ENCODE results near the gene MYD88. TPM values are rescaled to one million over a fixed set of nuclear protein-coding genes. Genes with fewer than 3 reads are reported as not detected.

The MYD88 gene
- total RNA-seq, 1 experiment from 2014 or later = 19.2 TPM

DNA sequence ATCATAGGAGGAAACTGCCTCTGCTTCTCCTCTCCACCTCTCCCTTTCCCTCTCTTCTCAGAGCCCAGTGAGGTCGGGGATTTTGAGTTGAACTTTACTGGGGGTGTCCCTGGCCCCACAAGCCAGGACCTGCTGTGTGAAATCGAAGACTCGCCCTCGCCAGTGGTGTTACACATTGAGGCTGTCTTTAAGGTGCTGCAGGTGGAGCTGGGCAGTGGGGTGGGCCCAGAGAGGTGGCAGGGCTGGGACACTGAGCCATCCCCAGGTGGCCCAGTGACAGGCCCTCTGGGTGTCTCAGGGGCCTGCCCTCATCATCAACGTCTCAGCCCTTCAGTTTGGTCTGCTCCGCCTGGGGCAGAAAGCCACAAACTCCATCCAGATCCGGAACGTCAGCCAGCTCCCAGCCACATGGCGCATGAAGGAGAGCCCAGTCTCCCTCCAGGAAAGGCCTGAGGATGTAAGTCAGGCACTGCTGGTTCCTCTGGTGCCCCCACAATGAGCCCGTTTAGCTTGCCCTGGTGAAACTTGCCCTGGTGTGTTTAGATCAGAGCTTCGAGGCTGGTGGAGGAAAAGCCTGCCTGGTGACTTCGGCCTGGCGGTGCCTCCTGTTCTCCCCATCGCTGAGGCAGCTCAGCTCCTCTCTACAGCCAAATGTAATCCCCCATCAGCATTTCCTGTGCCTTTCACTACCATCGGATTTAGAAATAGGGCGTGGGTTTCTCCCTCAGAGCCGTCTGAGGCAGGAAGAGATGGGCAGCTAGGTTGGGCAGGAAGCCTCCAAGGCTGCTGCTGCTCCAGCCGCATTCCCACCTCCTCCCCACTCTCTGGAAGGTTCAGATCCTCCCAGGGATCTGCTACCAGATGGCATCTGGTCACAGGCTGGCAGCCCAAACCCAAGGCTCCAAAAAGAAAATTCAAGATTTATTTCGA lies 40.8 kb upstream of the MYD88 start:
- ChIA-PET POLR2A (no interaction called here), CTCF (interaction anchor here (0.6 kb wide), 1 partner anchor 9 kb away, joined by 3 read pairs; no protein-coding TSS in a partner anchor)
- Mint-ChIP-seq H3K27me3 (ENCODE audit: low read depth) (peaks cover 7% of the 10 kb centered on the region; the same call in 1 of the 2 replicates), H3K9me3 (no peaks in the 10 kb centered on the region; the same call in 1 of the 2 replicates), H3K4me1 (peaks cover 35% of the 10 kb centered on the region), H3K4me3 (no peak overlapping the region), H3K27ac (no peak overlapping the region), H3K36me3 (no peaks in the 10 kb centered on the region)
- DNase-seq (ENCODE audit: low spot score) (no peak), ATAC-seq (no peak)
- no peak for TF ChIP-seq ZNF121 (CRISPR knock-in tag; IDR thresholded peaks at IDR 0.05)
- TF ChIP-seq, protein P1, sequence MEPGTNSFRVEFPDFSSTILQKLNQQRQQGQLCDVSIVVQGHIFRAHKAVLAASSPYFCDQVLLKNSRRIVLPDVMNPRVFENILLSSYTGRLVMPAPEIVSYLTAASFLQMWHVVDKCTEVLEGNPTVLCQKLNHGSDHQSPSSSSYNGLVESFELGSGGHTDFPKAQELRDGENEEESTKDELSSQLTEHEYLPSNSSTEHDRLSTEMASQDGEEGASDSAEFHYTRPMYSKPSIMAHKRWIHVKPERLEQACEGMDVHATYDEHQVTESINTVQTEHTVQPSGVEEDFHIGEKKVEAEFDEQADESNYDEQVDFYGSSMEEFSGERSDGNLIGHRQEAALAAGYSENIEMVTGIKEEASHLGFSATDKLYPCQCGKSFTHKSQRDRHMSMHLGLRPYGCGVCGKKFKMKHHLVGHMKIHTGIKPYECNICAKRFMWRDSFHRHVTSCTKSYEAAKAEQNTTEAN (CRISPR knock-in tag; IDR thresholded peaks at IDR 0.05) = no peak
- TF ChIP-seq NFATC4 (CRISPR knock-in tag; IDR thresholded peaks at IDR 0.05) = no peak
- no peak for TF ChIP-seq RORB (CRISPR knock-in tag; IDR thresholded peaks at IDR 0.05)
- TF ChIP-seq, protein P2, sequence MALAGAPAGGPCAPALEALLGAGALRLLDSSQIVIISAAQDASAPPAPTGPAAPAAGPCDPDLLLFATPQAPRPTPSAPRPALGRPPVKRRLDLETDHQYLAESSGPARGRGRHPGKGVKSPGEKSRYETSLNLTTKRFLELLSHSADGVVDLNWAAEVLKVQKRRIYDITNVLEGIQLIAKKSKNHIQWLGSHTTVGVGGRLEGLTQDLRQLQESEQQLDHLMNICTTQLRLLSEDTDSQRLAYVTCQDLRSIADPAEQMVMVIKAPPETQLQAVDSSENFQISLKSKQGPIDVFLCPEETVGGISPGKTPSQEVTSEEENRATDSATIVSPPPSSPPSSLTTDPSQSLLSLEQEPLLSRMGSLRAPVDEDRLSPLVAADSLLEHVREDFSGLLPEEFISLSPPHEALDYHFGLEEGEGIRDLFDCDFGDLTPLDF (CRISPR knock-in tag; IDR thresholded peaks at IDR 0.05) = no peak
- no peak for TF ChIP-seq IRF2 (CRISPR knock-in tag; IDR thresholded peaks at IDR 0.05; ENCODE audit: borderline replicate concordance, low read depth)
- TF ChIP-seq, protein P3, sequence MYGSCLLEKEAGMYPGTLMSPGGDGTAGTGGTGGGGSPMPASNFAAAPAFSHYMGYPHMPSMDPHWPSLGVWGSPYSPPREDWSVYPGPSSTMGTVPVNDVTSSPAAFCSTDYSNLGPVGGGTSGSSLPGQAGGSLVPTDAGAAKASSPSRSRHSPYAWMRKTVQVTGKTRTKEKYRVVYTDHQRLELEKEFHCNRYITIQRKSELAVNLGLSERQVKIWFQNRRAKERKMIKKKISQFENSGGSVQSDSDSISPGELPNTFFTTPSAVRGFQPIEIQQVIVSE (CRISPR knock-in tag; IDR thresholded peaks at IDR 0.05; ENCODE audit: borderline replicate concordance) = no peak
- TF ChIP-seq ZNF416 (CRISPR knock-in tag; IDR thresholded peaks at IDR 0.05) = no peak
- no peak for TF ChIP-seq TEAD1 (CRISPR knock-in tag; IDR thresholded peaks at IDR 0.05)
- TF ChIP-seq ZNF138 (CRISPR knock-in tag; conservative IDR thresholded peaks at IDR 0.05) = no peak
- TF ChIP-seq ZNF232 (CRISPR knock-in tag; IDR thresholded peaks at IDR 0.05) = no peak
- no peak for TF ChIP-seq CBFB (CRISPR knock-in tag; IDR thresholded peaks at IDR 0.05; ENCODE audit: low read depth)
- TF ChIP-seq, protein P4, sequence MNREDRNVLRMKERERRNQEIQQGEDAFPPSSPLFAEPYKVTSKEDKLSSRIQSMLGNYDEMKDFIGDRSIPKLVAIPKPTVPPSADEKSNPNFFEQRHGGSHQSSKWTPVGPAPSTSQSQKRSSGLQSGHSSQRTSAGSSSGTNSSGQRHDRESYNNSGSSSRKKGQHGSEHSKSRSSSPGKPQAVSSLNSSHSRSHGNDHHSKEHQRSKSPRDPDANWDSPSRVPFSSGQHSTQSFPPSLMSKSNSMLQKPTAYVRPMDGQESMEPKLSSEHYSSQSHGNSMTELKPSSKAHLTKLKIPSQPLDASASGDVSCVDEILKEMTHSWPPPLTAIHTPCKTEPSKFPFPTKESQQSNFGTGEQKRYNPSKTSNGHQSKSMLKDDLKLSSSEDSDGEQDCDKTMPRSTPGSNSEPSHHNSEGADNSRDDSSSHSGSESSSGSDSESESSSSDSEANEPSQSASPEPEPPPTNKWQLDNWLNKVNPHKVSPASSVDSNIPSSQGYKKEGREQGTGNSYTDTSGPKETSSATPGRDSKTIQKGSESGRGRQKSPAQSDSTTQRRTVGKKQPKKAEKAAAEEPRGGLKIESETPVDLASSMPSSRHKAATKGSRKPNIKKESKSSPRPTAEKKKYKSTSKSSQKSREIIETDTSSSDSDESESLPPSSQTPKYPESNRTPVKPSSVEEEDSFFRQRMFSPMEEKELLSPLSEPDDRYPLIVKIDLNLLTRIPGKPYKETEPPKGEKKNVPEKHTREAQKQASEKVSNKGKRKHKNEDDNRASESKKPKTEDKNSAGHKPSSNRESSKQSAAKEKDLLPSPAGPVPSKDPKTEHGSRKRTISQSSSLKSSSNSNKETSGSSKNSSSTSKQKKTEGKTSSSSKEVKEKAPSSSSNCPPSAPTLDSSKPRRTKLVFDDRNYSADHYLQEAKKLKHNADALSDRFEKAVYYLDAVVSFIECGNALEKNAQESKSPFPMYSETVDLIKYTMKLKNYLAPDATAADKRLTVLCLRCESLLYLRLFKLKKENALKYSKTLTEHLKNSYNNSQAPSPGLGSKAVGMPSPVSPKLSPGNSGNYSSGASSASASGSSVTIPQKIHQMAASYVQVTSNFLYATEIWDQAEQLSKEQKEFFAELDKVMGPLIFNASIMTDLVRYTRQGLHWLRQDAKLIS (CRISPR knock-in tag; IDR thresholded peaks at IDR 0.05; ENCODE audit: borderline replicate concordance) = no peak
- no peak for TF ChIP-seq ATF1 (CRISPR knock-in tag; IDR thresholded peaks at IDR 0.05)
- no peak for TF ChIP-seq SMAD3 (CRISPR knock-in tag; IDR thresholded peaks at IDR 0.05; ENCODE audit: borderline replicate concordance)
- no peak for TF ChIP-seq NFE2L1 (CRISPR knock-in tag; IDR thresholded peaks at IDR 0.05)
- TF ChIP-seq, protein P5, sequence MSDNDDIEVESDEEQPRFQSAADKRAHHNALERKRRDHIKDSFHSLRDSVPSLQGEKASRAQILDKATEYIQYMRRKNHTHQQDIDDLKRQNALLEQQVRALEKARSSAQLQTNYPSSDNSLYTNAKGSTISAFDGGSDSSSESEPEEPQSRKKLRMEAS (CRISPR knock-in tag; IDR thresholded peaks at IDR 0.05) = no peak
- no peak for TF ChIP-seq ZNF263 (CRISPR knock-in tag; IDR thresholded peaks at IDR 0.05; ENCODE audit: low read depth)
- TF ChIP-seq, protein P6, sequence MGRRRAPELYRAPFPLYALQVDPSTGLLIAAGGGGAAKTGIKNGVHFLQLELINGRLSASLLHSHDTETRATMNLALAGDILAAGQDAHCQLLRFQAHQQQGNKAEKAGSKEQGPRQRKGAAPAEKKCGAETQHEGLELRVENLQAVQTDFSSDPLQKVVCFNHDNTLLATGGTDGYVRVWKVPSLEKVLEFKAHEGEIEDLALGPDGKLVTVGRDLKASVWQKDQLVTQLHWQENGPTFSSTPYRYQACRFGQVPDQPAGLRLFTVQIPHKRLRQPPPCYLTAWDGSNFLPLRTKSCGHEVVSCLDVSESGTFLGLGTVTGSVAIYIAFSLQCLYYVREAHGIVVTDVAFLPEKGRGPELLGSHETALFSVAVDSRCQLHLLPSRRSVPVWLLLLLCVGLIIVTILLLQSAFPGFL (CRISPR knock-in tag; IDR thresholded peaks at IDR 0.05; ENCODE audit: borderline replicate concordance) = no peak
- no peak for TF ChIP-seq NR1H2 (CRISPR knock-in tag; IDR thresholded peaks at IDR 0.05)
